ENCODE data around the gene DCTPP1. TPM values are rescaled to one million over a fixed set of nuclear protein-coding genes. Genes with fewer than 3 reads are reported as not detected.
A peak's percentile ranks its signal among the peaks of the same experiment; 100 is the strongest.

DCTPP1 gene
- total and polyA plus RNA-seq, 9 of the 15 experiments (the other 6 are each of a cell fraction or from before 2014, with no cell fraction given): 45.0 to 132 (median 80.6) TPM

GRCh38 chr16:30409125-30410060, 20.4 kb downstream of the DCTPP1 start (continued):
- TF ChIP-seq, protein P1, sequence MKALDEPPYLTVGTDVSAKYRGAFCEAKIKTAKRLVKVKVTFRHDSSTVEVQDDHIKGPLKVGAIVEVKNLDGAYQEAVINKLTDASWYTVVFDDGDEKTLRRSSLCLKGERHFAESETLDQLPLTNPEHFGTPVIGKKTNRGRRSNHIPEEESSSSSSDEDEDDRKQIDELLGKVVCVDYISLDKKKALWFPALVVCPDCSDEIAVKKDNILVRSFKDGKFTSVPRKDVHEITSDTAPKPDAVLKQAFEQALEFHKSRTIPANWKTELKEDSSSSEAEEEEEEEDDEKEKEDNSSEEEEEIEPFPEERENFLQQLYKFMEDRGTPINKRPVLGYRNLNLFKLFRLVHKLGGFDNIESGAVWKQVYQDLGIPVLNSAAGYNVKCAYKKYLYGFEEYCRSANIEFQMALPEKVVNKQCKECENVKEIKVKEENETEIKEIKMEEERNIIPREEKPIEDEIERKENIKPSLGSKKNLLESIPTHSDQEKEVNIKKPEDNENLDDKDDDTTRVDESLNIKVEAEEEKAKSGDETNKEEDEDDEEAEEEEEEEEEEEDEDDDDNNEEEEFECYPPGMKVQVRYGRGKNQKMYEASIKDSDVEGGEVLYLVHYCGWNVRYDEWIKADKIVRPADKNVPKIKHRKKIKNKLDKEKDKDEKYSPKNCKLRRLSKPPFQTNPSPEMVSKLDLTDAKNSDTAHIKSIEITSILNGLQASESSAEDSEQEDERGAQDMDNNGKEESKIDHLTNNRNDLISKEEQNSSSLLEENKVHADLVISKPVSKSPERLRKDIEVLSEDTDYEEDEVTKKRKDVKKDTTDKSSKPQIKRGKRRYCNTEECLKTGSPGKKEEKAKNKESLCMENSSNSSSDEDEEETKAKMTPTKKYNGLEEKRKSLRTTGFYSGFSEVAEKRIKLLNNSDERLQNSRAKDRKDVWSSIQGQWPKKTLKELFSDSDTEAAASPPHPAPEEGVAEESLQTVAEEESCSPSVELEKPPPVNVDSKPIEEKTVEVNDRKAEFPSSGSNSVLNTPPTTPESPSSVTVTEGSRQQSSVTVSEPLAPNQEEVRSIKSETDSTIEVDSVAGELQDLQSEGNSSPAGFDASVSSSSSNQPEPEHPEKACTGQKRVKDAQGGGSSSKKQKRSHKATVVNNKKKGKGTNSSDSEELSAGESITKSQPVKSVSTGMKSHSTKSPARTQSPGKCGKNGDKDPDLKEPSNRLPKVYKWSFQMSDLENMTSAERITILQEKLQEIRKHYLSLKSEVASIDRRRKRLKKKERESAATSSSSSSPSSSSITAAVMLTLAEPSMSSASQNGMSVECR (CRISPR knock-in tag; IDR thresholded peaks at IDR 0.05): 0 out of 2 replicates have a peak, but pooled peaks have one; percentile 45
- no peak for TF ChIP-seq ZNF184 (CRISPR knock-in tag; IDR thresholded peaks at IDR 0.05)
- no peak for TF ChIP-seq RFX1 (IDR thresholded peaks at IDR 0.05)
- TF ChIP-seq, protein P2, sequence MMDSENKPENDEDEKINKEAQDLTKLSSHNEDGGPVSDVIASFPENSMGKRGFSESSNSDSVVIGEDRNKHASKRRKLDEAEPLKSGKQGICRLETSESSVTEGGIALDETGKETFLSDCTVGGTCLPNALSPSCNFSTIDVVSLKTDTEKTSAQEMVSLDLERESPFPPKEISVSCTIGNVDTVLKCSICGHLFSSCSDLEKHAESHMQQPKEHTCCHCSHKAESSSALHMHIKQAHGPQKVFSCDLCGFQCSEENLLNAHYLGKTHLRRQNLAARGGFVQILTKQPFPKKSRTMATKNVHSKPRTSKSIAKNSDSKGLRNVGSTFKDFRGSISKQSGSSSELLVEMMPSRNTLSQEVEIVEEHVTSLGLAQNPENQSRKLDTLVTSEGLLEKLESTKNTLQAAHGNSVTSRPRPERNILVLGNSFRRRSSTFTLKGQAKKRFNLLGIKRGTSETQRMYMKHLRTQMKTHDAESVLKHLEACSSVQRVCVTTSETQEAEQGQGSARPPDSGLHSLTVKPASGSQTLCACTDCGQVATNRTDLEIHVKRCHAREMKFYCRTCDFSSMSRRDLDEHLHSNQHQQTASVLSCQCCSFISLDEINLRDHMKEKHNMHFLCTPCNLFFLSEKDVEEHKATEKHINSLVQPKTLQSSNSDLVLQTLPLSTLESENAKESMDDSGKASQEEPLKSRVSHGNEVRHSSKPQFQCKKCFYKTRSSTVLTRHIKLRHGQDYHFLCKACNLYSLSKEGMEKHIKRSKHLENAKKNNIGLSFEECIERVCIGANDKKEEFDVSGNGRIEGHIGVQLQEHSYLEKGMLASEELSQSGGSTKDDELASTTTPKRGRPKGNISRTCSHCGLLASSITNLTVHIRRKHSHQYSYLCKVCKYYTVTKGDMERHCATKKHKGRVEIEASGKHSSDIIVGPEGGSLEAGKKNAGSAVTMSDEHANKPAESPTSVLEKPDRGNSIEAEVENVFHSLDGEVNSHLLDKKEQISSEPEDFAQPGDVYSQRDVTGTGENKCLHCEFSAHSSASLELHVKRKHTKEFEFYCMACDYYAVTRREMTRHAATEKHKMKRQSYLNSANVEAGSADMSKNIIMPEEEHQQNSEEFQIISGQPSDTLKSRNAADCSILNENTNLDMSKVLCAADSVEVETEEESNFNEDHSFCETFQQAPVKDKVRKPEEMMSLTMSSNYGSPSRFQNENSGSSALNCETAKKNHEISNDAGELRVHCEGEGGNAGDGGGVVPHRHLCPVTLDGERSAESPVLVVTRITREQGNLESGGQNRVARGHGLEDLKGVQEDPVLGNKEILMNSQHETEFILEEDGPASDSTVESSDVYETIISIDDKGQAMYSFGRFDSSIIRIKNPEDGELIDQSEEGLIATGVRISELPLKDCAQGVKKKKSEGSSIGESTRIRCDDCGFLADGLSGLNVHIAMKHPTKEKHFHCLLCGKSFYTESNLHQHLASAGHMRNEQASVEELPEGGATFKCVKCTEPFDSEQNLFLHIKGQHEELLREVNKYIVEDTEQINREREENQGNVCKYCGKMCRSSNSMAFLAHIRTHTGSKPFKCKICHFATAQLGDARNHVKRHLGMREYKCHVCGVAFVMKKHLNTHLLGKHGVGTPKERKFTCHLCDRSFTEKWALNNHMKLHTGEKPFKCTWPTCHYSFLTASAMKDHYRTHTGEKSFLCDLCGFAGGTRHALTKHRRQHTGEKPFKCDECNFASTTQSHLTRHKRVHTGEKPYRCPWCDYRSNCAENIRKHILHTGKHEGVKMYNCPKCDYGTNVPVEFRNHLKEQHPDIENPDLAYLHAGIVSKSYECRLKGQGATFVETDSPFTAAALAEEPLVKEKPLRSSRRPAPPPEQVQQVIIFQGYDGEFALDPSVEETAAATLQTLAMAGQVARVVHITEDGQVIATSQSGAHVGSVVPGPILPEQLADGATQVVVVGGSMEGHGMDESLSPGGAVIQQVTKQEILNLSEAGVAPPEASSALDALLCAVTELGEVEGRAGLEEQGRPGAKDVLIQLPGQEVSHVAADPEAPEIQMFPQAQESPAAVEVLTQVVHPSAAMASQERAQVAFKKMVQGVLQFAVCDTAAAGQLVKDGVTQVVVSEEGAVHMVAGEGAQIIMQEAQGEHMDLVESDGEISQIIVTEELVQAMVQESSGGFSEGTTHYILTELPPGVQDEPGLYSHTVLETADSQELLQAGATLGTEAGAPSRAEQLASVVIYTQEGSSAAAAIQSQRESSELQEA (IDR thresholded peaks at IDR 0.05; ENCODE audit: low read depth): no peak
- TF ChIP-seq NCOA4 (IDR thresholded peaks at IDR 0.05; ENCODE audit: partially characterized antibody): no peak
- TF ChIP-seq ILK (tag; IDR thresholded peaks at IDR 0.05; ENCODE audit: borderline replicate concordance, low read depth): no peak
- TF ChIP-seq NCOA2 (IDR thresholded peaks at IDR 0.05; ENCODE audit: partially characterized antibody in 2 of 2): no peak
- no peak for TF ChIP-seq THRAP3 (IDR thresholded peaks at IDR 0.05; ENCODE audit: borderline replicate concordance)
- no peak for TF ChIP-seq PHB (CRISPR knock-in tag; IDR thresholded peaks at IDR 0.05)
- TF ChIP-seq HNRNPK (IDR thresholded peaks at IDR 0.05; ENCODE audit: low read depth, low read length, poor library complexity, severe bottlenecking): no peak
- TF ChIP-seq THRB (CRISPR knock-in tag; conservative IDR thresholded peaks at IDR 0.05): no peak
- no peak for TF ChIP-seq SNRNP70 (optimal IDR thresholded peaks at IDR 0.05; ENCODE audit: low read depth, low read length)

Measured in K562 (cell line).